Natural killer cell (primary cell): ENCODE results near the gene ICA1. TPM values are rescaled to one million over a fixed set of nuclear protein-coding genes. Genes with fewer than 3 reads are reported as not detected.

ENCODE experiments used
- ATAC-seq, 3 donors: fragments of 150-1000 bp in 2 of 3; fragments of 200-7000 bp in 1 of 3; cut with Tn5 transposase; 1 replicate in 1 of 3; 2 replicates in 2 of 3; pipeline ENCODE4 v1.10.0; 2021; ENCODE audit warnings: mild to moderate bottlenecking in 2 of 3, moderate library complexity in 2 of 3
- DNase-seq, 2 donors: peaks; one replicate each; pipeline versions ENCODE4 v3.0.0 to v3.0.0-alpha.2; 2013 to 2021; ENCODE audit warnings: mixed read lengths in 1 of 2
- H3K27ac ChIP-seq: one replicate; pipeline ENCODE4 v1.5.1; 2013; ENCODE audit warnings: mild to moderate bottlenecking, low read length
- H3K27me3 ChIP-seq: one replicate; pipeline ENCODE4 v1.6.1; 2013; ENCODE audit warnings: low read length; ENCODE audit not compliant: control insufficient read depth, insufficient read depth
- H3K36me3 ChIP-seq: one replicate; pipeline ENCODE4 v1.6.1; 2013; ENCODE audit warnings: low read length; ENCODE audit not compliant: control insufficient read depth, insufficient read depth
- H3K4me1 ChIP-seq: one replicate; pipeline ENCODE4 v1.6.1; 2013; ENCODE audit warnings: low read length; ENCODE audit not compliant: control insufficient read depth, insufficient read depth
- H3K4me3 ChIP-seq: one replicate; pipeline ENCODE4 v1.5.1; 2013; ENCODE audit warnings: low read length
- H3K9me3 ChIP-seq: one replicate; pipeline ENCODE4 v1.6.1; 2013; ENCODE audit warnings: low read length; ENCODE audit not compliant: control insufficient read depth, insufficient read depth
- H3K27ac Mint-ChIP-seq, 2 donors: one replicate each; pipeline ENCODE4 v1.8.0; 2022; ENCODE audit warnings: mild to moderate bottlenecking in 2 of 2, mixed read lengths in 2 of 2, moderate library complexity in 1 of 2
- H3K27me3 Mint-ChIP-seq, 2 donors: one replicate each; pipeline ENCODE4 v1.8.0; 2022; ENCODE audit warnings: low read depth in 2 of 2, mixed read lengths in 2 of 2
- H3K36me3 Mint-ChIP-seq: one replicate; pipeline ENCODE4 v1.8.0; 2022; ENCODE audit warnings: mixed read lengths
- H3K4me1 Mint-ChIP-seq, 2 donors: one replicate each; pipeline ENCODE4 v1.8.0; 2022; ENCODE audit warnings: mixed read lengths in 2 of 2
- H3K4me3 Mint-ChIP-seq: one replicate; pipeline ENCODE4 v1.8.0; 2022; ENCODE audit warnings: mild to moderate bottlenecking, moderate library complexity, mixed read lengths
- H3K9me3 Mint-ChIP-seq, 2 donors: one replicate each; pipeline ENCODE4 v1.8.0; 2022; ENCODE audit warnings: mixed read lengths in 2 of 2
- WGBS: methylation state at CpG from one replicate; pipeline ENCODE4 v1.1.7; 2013; ENCODE audit warnings: missing lambda C conversion rate; ENCODE audit not compliant: insufficient coverage; 5-methylcytosine and 5-hydroxymethylcytosine counted together
- intact Hi-C: fragments of 100-400 bp; cut with micrococcal nuclease; formaldehyde crosslinking; loops from one replicate; pipeline ENCODE4 v1.14.2; 2022
- total RNA-seq, 4 donors: library from RNA; stranded (reverse); fragments of 120-200 nt in 1 of 4; gene quantifications; one replicate each; pipeline versions ENCODE4 v1.2.3 to v1.2.4, GENCODE V29; 2013 to 2022
- TF ChIP-seq, protein P1 (sequence below): fragments of 200-600 bp; IDR thresholded peaks from one replicate; pipeline ENCODE4 v1.8.0; 2022; ENCODE audit warnings: antibody characterized with exemption

ICA1 gene
- total RNA-seq, 3 donors from 2014 or later (not counting 1 experiment from before 2014, with no cell fraction given), result 0.75 to 1.9 (median 1.4) TPM

GRCh38 chr7:8125680-8126444 is 136.1 kb downstream of the ICA1 start:
- 7% methylated on average over 7 of the region's 8 CpGs for WGBS

DNA sequence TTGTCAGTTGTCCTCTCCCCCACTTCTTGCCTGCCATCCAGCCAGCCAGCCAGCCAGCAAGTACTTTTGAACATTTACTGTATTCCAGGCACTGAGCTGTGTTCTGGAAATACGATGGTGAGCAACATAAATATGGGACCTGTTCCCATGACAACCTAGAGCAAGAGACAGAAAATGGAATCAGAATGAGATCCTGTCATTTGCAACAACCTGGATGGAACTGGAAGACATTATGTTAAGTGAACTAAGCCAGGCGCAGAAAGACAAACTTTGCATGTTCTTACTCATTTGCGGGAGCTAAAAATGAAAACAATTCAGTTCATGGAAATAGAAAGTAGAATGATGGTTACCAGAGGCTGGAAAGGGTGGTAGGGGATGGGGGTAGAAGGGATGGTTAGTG is 140.7 kb downstream of the ICA1 start:
- Mint-ChIP-seq H3K4me1 (peaks cover 64 to 86% of the 10 kb centered on the region in 2 donors), H3K27ac (peak overlapping the region in 1 of 2 donors; percentile 79), H3K27me3 (no peaks in the 10 kb centered on the region), H3K9me3 (no peaks in the 10 kb centered on the region), H3K36me3 (no peaks in the 10 kb centered on the region), H3K4me3 (no peak overlapping the region)
- intact Hi-C loops, result loop anchor here (10.0 kb wide), 1 partner anchor 436 kb away; no protein-coding TSS in a partner anchor
- DNase-seq (no peak), ATAC-seq (no peak)
- TF ChIP-seq, protein P1, sequence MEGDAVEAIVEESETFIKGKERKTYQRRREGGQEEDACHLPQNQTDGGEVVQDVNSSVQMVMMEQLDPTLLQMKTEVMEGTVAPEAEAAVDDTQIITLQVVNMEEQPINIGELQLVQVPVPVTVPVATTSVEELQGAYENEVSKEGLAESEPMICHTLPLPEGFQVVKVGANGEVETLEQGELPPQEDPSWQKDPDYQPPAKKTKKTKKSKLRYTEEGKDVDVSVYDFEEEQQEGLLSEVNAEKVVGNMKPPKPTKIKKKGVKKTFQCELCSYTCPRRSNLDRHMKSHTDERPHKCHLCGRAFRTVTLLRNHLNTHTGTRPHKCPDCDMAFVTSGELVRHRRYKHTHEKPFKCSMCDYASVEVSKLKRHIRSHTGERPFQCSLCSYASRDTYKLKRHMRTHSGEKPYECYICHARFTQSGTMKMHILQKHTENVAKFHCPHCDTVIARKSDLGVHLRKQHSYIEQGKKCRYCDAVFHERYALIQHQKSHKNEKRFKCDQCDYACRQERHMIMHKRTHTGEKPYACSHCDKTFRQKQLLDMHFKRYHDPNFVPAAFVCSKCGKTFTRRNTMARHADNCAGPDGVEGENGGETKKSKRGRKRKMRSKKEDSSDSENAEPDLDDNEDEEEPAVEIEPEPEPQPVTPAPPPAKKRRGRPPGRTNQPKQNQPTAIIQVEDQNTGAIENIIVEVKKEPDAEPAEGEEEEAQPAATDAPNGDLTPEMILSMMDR, result no peak
- Histone ChIP-seq H3K4me1 (peaks cover 40% of the 10 kb centered on the region), H3K4me3 (no peak overlapping the region), H3K27ac (no peak overlapping the region), H3K27me3 (no peaks in the 10 kb centered on the region), H3K9me3 (no peaks in the 10 kb centered on the region), H3K36me3 (no peaks in the 10 kb centered on the region)
- 100% methylated on average over 3 of the region's 3 CpGs for WGBS

More at GRCh38 chr7:8125680-8126444, 136.1 kb downstream of the ICA1 start:
- no peaks in the 10 kb centered on the region for H3K27me3 ChIP-seq
- Mint-ChIP-seq H3K9me3 (no peaks in the 10 kb centered on the region), H3K4me1 (peaks cover 84 to 90% of the 10 kb centered on the region in 2 donors), H3K36me3 (no peaks in the 10 kb centered on the region), H3K27me3 (no peaks in the 10 kb centered on the region), H3K27ac (peak overlapping the region; percentile 88 to 97), H3K4me3 (peak overlapping the region; percentile 81)
- TF ChIP-seq, protein P1, result no peak
- intact Hi-C loops, result loop anchor here (1.0 to 10.0 kb wide), 7 partner anchors 8 to 869 kb away; no protein-coding TSS in a partner anchor
- H3K9me3 ChIP-seq, result no peaks in the 10 kb centered on the region
- H3K36me3 ChIP-seq, result no peaks in the 10 kb centered on the region
- H3K4me1 ChIP-seq, result peaks cover 64% of the 10 kb centered on the region
- peak overlapping the region; percentile 79 for H3K27ac ChIP-seq
- H3K4me3 ChIP-seq, result no peak overlapping the region
- DNase-seq (peak; percentile 73 to 93), ATAC-seq (peak; percentile 79 to 92 (median 87))

DNA sequence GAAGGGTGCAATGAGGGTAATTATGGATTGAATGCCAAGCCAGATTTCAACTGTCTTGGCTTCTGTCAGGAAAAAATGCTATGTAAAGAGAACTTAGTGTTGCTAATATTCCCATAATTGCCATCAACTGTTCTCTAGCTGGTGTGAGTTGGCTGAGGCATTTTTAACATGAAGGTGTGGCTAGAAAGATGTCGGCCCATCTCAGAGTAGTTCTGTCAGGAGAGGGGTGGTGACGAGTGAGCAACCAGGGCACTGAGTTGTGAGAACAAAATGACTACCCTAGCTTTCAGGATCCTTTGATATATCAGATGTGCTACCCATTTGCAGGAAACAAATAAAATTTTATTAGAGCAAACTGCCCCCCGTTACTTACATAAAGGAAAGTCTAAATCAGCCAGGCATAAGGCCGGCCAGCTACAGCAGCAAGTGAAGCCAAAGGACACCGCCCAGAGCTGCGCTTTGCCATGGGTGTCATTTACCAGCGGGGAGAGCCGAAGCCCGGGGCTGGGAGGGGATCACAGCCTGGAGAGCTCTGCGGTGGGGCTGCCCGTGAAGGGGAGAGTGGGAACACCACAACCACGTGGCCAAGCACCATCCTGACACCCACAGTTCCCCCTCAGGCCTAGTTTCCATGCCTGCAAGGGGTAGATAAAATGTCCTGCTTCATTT is 141.4 kb downstream of the ICA1 start:
- 85% methylated on average over 9 of the region's 12 CpGs for WGBS
- H3K27me3 Mint-ChIP-seq, result no peaks in the 10 kb centered on the region
- ATAC-seq (peak in 1 of 3 donors; percentile 52), DNase-seq (no peak)
- Histone ChIP-seq H3K27me3 (no peaks in the 10 kb centered on the region), H3K4me3 (no peak overlapping the region), H3K4me1 (peaks cover 38% of the 10 kb centered on the region), H3K9me3 (no peaks in the 10 kb centered on the region), H3K27ac (no peak overlapping the region), H3K36me3 (no peaks in the 10 kb centered on the region)
- peak overlapping the region in 1 of 2 donors; percentile 79 for H3K27ac Mint-ChIP-seq
- TF ChIP-seq, protein P1, result no peak
- no peaks in the 10 kb centered on the region for H3K36me3 Mint-ChIP-seq
- H3K9me3 Mint-ChIP-seq, result no peaks in the 10 kb centered on the region
- peaks cover 64 to 86% of the 10 kb centered on the region in 2 donors for H3K4me1 Mint-ChIP-seq
- peak overlapping the region; percentile 40 for H3K4me3 Mint-ChIP-seq
- intact Hi-C loops, result loop anchor here (10.0 kb wide), 1 partner anchor 436 kb away; no protein-coding TSS in a partner anchor
